ENCODE results near the gene NCAN. TPM values are rescaled to one million over a fixed set of nuclear protein-coding genes. Genes with fewer than 3 reads are reported as not detected.

Gene NCAN
- total and polyA plus RNA-seq, 2 of the 8 experiments (the other 6 are each of a cell fraction or from before 2014, with no cell fraction given), result 2.7 TPM

- H3K9ac ChIP-seq (replicated peaks in 1 of 4; ENCODE audit: extremely low read depth in 1 of 4, low read depth in 3 of 4, low read length in 3 of 4), result no peak overlapping the region
- H3K14ac ChIP-seq (ENCODE audit: insufficient read length), result no peak overlapping the region
- no peak overlapping the region for H2BK5ac ChIP-seq (ENCODE audit: low read depth, low read length)
- no peaks in the 10 kb centered on the region for H3K23me2 ChIP-seq (ENCODE audit: low read depth, low read length)
- H3K27ac ChIP-seq (ENCODE audit: low read depth, low read length), result no peak overlapping the region
- no peak overlapping the region for H3K23ac ChIP-seq (ENCODE audit: insufficient read length)
- H2AFZ ChIP-seq (ENCODE audit: low read length), result no peak overlapping the region
- H3K4me2 ChIP-seq (ENCODE audit: insufficient read depth in 1 of 2, low read depth in 2 of 2, low read length in 2 of 2), result no peak overlapping the region
- no peak overlapping the region for H3K4ac ChIP-seq (replicated peaks; ENCODE audit: insufficient read length, low read depth, low read length)
- no peak overlapping the region for H4K8ac ChIP-seq (ENCODE audit: extremely low read depth, insufficient read depth, low read length)
- H3K36me3 ChIP-seq (ENCODE audit: control insufficient read depth in 2 of 4, insufficient read depth in 4 of 4, low read length in 3 of 4), result no peaks in the 10 kb centered on the region
- H2BK20ac ChIP-seq (ENCODE audit: low read length), result no peak overlapping the region
- no peak overlapping the region for H3K4me3 ChIP-seq (ENCODE audit: extremely low read depth in 1 of 4, insufficient read depth in 2 of 4, low read depth in 3 of 4, low read length in 4 of 4)
- POLR2A ChIA-PET (ENCODE audit: partially characterized antibody), result interaction anchor here (0.7 to 1.9 kb wide), 2 partner anchors 38 to 107 kb away, joined by 3 to 5 read pairs; no protein-coding TSS in a partner anchor
- no peak overlapping the region for H3K56ac ChIP-seq (replicated peaks; ENCODE audit: insufficient read length, low read depth, low read length)
- H4K20me1 ChIP-seq (replicated peaks in 1 of 2; ENCODE audit: control insufficient read depth in 1 of 2, insufficient read depth in 2 of 2, low read length in 2 of 2), result no peaks in the 10 kb centered on the region
- no peaks in the 10 kb centered on the region; a peak in 1 of 7 replicates for H3K27me3 ChIP-seq (replicated peaks in 1 of 4; ENCODE audit: control insufficient read depth in 3 of 4, extremely low read depth in 1 of 4, insufficient read depth in 3 of 4, low read length in 3 of 4)
- 96% methylated on average over 7 of the region's 9 CpGs; no CpG with 5 or more reads in 1 of the 2 experiments for WGBS, 2 experiments (ENCODE audit: extremely low coverage in 1 of 2, insufficient coverage in 1 of 2, insufficient read length in 1 of 2, insufficient replicate concordance in 2 of 2, low coverage in 1 of 2, low lambda C conversion rate in 2 of 2, missing lambda C conversion rate in 1 of 2)
- no peak overlapping the region for H2AK5ac ChIP-seq (ENCODE audit: low read depth, low read length)
- peaks cover 7 to 13% of the 10 kb centered on the region in 2 experiments for H3K9me3 ChIP-seq (ENCODE audit: insufficient read depth in 2 of 2, low read depth in 1 of 2, low read length in 1 of 2)
- H2BK12ac ChIP-seq (ENCODE audit: low read depth, low read length), result no peak overlapping the region
- no peak for FAIRE-seq
- no peak overlapping the region for H3K18ac ChIP-seq (ENCODE audit: extremely low read depth, low read length)
- no peak for DNase-seq (ENCODE audit: low read depth in 1 of 2, low spot score in 2 of 2)
- H3K79me1 ChIP-seq (ENCODE audit: low read depth, low read length), result no peaks in the 10 kb centered on the region
- no peak overlapping the region for H4K5ac ChIP-seq (ENCODE audit: insufficient read length, low read depth, low read length)
- peaks cover 0 to 3% (median 2%) of the 10 kb centered on the region in 4 experiments; a peak in 3 of 7 replicates for H3K4me1 ChIP-seq (replicated peaks in 1 of 4; ENCODE audit: control insufficient read depth in 3 of 4, insufficient read depth in 4 of 4, low read length in 3 of 4)
- H2BK15ac ChIP-seq (ENCODE audit: low read length), result no peak overlapping the region
- TF ChIP-seq MAFK (IDR thresholded peaks at IDR 0.05; ENCODE audit: low read depth, low read length), result no peak
- no peak for TF ChIP-seq BCL11A (IDR thresholded peaks at IDR 0.05; ENCODE audit: low read depth in 2 of 2, low read length in 2 of 2)
- no peak for TF ChIP-seq CREB1 (IDR thresholded peaks at IDR 0.05)
- no peak for TF ChIP-seq PHF8 (conservative IDR thresholded peaks at IDR 0.05; ENCODE audit: low read depth, low read length)
- no peak for TF ChIP-seq TBP (IDR thresholded peaks at IDR 0.05; ENCODE audit: low read depth, low read length)
- TF ChIP-seq SP2 (IDR thresholded peaks at IDR 0.05; ENCODE audit: low read length), result no peak
- no peak for TF ChIP-seq NANOG (IDR thresholded peaks at IDR 0.05; ENCODE audit: insufficient read depth, low read depth, low read length, poor library complexity, severe bottlenecking)
- no peak for TF ChIP-seq EP300 (IDR thresholded peaks at IDR 0.05; ENCODE audit: borderline replicate concordance in 1 of 2, low read depth in 2 of 2, low read length in 2 of 2)
- H2BK120ac ChIP-seq (replicated peaks; ENCODE audit: low read depth, low read length), result no peak overlapping the region
- H3K79me2 ChIP-seq (ENCODE audit: control insufficient read depth in 1 of 2, insufficient read depth in 2 of 2, low read length in 2 of 2), result no peaks in the 10 kb centered on the region
- CTCF ChIA-PET (ENCODE audit: partially characterized antibody), result interaction anchor here (0.6 to 1.8 kb wide), 3 partner anchors 10 to 28 kb away, joined by 3 to 6 read pairs (median 4); partner anchors contain the start of gene NR2C2AP
- H4K91ac ChIP-seq (replicated peaks; ENCODE audit: insufficient read length, low read length), result no peak overlapping the region
Measured at GRCh38 chr19:19230999-19231398, 19.2 kb downstream of the NCAN start.
